ENCODE data around the gene EIF4A2.
A peak's percentile ranks its signal among the peaks of the same experiment; 100 is the strongest.
"Not testable (repeated sequence)": the region's sequence is repeated elsewhere in the genome, so short reads cannot be mapped to it uniquely, and the experiment has no call there.

The EIF4A2 gene

GRCh38 chr3:186785495-186786018, 2.2 kb downstream of the EIF4A2 start:
- no peak for DNase-seq

- DNase-seq: no peak
Observed at GRCh38 chr3:186786922-186787321, 3.5 kb downstream of the EIF4A2 start.

GRCh38 chr3:186787642-186788481, 4.5 kb downstream of the EIF4A2 start:
- DNase-seq: no peak

DNA sequence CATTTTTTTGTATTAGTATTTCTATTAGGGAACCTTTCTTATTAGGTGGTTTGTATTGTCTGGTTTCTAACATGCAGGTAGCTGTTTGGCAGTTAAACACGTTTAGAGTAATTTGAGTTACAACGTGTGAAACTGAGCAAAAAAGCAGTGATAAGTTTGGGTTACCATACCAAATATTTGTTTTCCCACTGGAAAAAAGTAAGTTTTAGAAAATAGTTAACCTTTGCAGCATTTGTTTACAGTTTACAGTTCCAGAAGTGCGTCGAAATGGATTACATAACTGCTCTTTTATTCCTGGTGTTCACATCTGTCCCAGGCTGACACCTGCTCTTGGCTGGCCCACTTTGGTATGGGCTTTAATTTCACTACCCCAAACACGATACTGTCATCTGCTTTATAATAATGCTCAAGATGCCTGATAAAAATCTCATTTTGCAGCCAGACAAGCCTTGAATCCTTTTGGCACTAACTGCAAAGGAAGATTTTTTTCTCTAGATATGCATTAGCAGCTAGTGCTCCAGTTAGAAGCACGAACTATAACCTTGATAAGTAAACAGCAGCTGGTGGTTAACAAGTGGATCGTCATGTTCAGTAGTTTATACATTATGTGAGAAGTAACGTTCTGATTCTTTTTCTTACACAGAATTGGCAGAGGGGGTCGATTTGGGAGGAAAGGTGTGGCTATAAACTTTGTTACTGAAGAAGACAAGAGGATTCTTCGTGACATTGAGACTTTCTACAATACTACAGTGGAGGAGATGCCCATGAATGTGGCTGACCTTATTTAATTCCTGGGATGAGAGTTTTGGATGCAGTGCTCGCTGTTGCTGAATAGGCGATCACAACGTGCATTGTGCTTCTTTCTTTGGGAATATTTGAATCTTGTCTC, 5.3 kb downstream of the EIF4A2 start:
- DNase-seq: no peak

GRCh38 chr3:186789554-186790260, 6.3 kb downstream of the EIF4A2 start:
- no peak for DNase-seq

DNA sequence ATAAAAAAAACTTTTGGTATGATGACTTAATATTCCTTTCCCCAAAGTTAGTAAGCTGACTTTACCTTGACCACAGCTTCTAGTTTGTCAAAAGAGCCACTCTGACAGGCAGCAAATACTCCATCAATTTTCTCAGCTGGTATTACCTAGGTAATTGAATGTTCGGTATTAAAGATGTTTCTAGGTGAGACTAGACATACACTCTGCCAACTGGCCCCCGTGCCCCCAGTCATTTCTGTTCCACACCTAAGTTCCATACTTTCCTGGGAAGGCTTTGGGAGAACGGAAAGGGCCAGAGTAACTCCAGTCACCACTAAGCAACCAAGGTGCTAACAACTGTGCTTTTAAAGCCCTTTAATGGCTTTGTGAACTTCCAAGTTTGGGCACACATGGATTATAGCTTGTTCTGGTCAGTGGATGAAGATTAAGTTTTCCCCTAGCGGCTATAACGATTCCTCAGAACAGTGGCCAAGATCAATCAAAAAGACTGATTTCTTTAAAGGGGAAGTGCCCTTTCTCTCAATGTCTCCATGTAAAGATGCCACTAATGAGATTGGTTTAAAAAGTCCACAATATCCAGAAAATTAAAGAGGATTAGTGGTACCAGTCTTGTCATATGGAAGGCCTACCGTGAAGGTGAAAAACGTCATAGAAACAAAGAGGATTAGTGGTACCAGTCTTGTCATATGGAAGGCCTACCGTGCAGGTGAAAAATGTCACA, 7.0 kb downstream of the EIF4A2 start:
- peak; percentile 50 for DNase-seq

DNA sequence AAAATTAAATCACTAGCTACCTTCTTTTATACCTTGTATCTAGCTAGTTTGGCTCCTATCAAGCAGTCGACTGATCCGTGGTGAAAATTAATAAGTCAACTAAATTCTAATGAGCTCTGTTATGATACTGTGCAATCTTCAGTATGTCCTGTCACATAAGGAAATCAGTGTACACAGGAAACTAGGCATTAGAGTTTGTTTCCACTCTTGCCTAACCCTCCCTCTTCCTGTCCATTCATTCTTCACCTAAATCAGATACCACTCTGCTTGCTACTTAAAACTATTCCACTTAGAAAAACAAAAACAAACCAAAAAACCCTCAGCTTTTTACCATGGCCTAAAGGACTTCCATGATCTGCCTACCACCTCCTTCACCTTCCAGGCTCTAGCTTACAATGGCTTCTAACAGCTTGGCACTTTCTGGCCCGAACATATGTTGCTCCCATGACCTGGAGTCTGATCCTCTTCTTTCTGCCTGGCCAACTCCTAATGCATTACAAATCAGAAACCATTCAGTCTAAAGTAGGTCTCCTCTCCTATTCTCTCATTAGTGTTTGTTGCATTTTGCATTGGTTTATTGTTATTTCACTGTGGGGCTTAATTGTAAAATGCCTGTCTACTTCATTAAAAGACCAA, 15.0 kb downstream of the EIF4A2 start:
- DNase-seq: no peak

DNA sequence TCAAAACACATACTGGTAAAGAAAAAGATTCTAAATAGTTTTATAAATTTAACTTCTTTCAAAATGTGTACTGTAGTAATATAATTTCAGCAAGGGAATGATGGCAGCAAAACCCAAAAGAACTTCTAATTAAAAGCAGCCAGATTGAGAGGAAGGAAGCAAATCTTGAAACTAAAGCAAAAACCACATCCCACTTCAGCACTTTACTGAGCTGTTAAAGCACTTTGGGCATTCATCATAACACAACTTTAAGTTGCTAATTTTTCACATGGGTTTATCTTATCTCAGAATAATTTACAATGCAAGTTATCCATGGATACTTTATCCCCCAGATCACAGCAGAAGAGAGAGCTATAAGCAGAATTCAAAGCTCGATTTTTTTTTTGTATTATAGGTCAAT, 16.9 kb downstream of the EIF4A2 start:
- DNase-seq: no peak

DNA sequence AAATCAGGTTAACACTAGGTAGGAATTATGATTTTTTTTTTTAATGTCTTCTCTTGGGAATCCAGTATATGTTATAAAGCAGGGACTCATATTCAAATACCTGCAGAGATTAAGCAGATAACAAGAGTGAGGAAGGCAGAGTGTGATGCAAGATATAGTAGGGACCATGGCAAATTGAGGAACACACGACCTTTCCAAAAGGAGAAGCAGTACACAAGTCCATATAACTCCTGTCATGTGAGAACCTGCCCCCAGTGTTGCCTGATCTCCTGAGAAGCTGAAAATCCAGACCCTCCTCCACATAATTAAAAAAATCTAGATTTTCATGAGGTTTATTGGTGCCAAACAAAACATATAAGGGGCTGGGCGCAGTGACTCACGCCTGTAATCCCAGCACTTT, 19.3 kb downstream of the EIF4A2 start:
- DNase-seq: no peak

DNA sequence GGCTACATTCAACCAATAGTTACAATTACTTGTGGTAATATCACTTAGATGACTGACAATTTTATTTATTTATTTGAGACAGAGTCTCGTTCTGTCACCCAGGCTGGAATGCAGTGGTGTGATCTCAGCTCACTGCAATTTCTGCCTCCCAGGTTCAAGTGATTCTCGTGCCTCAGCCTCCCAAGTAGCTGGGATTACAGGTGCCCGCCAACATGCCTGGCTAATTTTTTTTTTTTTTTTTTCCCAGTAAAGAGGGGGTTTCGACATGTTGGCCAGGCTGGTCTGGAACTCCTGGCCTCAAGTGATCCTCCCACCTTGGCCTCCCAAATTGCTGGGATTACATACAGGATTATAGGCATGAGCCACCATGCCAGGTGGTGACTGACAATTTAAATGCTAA, 20.1 kb downstream of the EIF4A2 start:
- DNase-seq: not testable (repeated sequence)

- DNase-seq: peak; percentile 94
Observed at GRCh38 chr3:186806089-186807055, 23.0 kb downstream of the EIF4A2 start, which contains the start of gene RFC4. RFC4 (minus strand) TSS chr3:186806482; CDS start chr3:186804713, 1,769 bp downstream.

DNA sequence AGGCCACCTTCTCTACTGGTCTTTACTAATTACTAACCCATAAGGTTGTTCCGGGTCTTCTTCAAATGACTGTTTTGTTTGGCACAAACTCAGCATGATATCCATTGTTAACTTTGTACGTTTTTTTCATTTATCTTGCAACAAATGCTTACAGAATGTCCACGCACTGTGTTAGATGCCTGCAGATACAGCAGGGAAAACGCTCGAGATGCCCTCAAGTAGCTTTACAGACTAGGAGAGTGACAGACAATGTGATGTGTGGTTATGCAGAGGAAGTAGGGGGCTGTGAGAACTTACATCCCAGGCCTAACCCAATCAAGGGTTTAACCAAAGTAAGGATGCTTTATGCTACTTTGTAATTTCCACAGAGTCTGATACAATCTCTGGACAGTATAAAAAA, 23.9 kb downstream of the EIF4A2 start:
- no peak for DNase-seq

DNA sequence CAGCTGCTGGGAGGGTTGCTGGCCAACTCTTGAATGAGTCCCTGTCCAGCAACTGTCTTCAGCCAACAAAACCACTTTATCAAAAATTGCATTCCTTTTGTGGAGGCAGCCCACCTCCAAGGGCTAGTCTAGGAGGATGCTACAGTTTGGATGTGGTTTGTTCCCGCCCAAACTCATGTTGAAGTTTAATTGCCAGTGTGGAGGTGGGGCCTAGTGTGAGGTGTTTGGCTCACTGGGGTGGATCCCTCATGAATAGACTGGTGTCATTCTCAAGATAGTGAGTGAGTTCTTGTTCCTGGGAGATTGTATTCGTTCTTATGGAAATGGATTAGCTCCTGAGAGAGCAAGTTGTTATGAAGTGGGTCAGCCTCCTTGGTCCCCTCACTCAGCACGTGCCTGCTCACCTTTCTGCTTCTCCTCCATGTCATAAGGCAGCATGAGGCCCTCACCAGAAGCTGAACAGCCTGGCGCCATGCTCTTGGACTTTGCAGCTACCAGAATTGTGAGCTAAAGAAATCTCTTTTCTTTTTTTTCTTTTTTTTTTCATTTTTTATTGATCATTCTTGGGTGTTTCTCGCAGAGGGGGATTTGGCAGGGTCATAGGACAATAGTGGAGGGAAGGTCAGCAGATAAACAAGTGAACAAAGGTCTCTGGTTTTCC, 27.1 kb downstream of the EIF4A2 start:
- no peak for DNase-seq

GRCh38 chr3:186811313-186811712, 27.9 kb downstream of the EIF4A2 start:
- DNase-seq: not testable (repeated sequence)

- no peak for DNase-seq
Observed at GRCh38 chr3:186814100-186814499, 30.7 kb downstream of the EIF4A2 start.

- no peak for DNase-seq
Observed at GRCh38 chr3:186815435-186815834, 32.1 kb downstream of the EIF4A2 start.

GRCh38 chr3:186818516-186818915, 35.1 kb downstream of the EIF4A2 start:
- no peak for DNase-seq

- no peak for DNase-seq
Observed at GRCh38 chr3:186818956-186819355, 35.6 kb downstream of the EIF4A2 start.

GRCh38 chr3:186821429-186822387, 38.3 kb downstream of the EIF4A2 start:
- no peak for DNase-seq

Measured in stimulated activated CD4-positive, alpha-beta T cell treated with anti-CD3 and anti-CD28 coated beads, Interleukin-15, amount 100 ng/mL, for 24 hours (primary cell).